SK-N-MC (cell line): ENCODE results near the gene POLRMT.

Experiments
- EZH2 ChIP-seq: fragments of 200-600 bp; sonication (generic); IDR thresholded peaks from one replicate; pipeline ENCODE4 v1.6.1; 2017; ENCODE audit warnings: antibody characterized with exemption
- FOXP2 ChIP-seq: optimal IDR thresholded peaks from 2 replicates; pipeline ENCODE3; 2011; ENCODE audit warnings: mild to moderate bottlenecking, moderate library complexity; ENCODE audit not compliant: insufficient read depth; ENCODE audit errors: extremely low read length, control extremely low read depth
- POLR2AphosphoS5 ChIP-seq: IDR thresholded peaks from 2 replicates; pipeline ENCODE4 v1.6.1; 2012; ENCODE audit warnings: mild to moderate bottlenecking, low read depth, low read length, borderline replicate concordance

GRCh38 chr19:650121-650520, 16.8 kb upstream of the POLRMT start:
- TF ChIP-seq EZH2 (no peak), POLR2AphosphoS5 (no peak), FOXP2 (no peak)
